GM18511 (cell line): ENCODE data around the gene CTXND2.
"Not testable (repeated sequence)": the region's sequence is repeated elsewhere in the genome, so short reads cannot be mapped to it uniquely, and the experiment has no call there.

Experiments used
- ATAC-seq: cut with Tn5 transposase; IDR thresholded peaks from one replicate; pipeline ENCODE4 v1.9.1; 2021; ENCODE audit warnings: mild to moderate bottlenecking, moderate library complexity; ENCODE audit not compliant: unreplicated experiment

The CTXND2 gene

DNA sequence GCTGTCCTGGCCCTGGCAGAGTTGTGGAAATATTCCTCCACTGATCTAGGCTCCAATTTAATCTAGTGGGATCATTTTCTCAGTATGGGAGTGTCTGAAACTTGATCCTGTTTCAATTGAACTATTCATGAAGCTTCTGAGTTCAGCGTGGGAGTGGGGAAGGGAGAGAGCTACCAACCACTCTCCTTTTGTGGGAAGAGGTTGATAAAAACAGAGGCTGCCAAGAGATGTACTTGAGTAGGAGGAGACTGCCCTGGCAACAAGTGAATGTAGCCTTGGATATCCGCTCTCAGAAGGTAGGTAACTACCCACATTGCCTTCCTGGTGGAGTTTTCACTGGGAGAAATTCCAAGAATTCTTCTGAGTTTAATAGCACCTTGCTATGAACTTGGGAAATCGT is at the start of gene CTXND2:
Gene CTXND2 (plus strand): TSS at position 119 of the 400 bp plus-strand sequence. CDS start 25,179 bp downstream, outside the sequence.
- no peak for ATAC-seq

- not testable (repeated sequence) for ATAC-seq
These were observed 46.1 kb upstream of the CTXND2 start for GRCh38 chr1:150840850-150841249.

DNA sequence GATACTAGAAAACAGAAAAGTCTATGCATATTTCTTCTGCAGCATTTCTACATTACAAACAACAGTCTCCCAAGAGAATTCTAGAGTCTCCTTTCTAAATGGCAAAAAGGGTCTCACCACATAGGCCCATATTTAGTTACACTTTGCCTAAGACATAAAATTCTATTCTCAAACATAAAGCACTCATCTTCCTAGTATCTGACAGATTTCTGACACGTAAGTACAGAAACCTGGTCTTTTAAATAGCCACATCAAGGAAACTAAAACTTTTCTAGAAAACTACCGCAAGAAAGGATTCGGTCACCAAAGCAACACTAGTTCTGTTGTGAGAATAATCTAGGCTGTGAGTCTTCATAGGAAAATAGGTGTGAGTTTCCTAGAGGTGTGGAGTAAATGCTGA is 45.3 kb upstream of the CTXND2 start:
- ATAC-seq, result no peak

DNA sequence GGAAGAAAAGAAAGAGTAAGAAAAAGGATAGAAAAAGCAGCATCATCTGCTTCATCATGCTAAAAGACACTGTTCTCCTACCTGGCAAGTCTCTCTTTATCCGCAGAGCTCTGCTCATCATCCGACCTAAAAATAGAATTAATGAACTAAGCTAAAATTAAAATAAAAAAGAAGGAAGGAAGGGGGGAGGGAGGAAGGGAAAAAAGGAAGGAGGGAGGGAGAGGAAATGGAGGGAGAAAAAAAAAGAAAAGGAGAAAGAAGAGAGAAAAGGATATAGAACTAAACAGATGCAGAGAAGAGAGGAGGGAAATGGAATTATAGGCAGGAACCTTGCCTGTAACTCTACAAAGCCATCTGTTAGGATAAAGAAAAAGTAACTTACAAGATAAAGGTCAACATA is 44.6 kb upstream of the CTXND2 start:
- ATAC-seq, result no peak

DNA sequence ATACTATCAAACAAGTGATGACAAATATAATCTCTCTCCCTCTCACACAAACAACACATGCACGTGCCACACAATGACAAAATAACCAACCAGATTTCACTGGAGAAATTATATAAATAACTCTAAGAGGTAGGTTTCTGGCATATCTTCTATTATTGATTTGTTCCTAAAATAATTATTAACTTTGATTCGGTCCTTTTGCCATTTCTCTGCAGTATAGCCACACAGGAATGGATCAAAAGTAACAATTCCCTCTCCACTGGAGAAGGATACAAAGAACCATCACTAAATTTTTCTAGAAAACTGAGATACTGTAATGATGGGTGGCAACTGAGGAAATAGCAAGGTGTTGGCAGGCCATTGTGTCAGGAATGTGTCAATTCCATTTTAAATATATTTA is 44.0 kb upstream of the CTXND2 start:
- no peak for ATAC-seq

DNA sequence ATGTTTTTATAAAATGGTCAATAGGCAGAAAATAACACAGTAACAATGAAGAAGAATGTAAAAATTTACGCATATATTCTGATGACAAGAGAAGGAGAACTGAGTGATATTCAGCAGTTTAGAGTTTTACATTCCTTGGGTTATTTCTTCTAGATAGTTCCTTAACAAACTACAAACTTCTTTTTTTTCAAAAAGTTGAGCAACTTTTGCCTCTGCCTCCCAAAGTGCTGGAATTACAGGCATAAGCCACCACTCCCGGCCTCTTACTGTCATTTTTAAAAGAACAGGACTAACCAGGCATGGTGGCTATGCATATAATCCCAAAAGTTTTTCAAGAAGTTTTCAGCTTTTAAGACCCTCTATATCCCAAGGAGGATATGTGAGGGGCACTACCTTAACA is 43.5 kb upstream of the CTXND2 start:
- no peak for ATAC-seq

- no peak for ATAC-seq
These were observed 40.3 kb upstream of the CTXND2 start for GRCh38 chr1:150846473-150847146.

- ATAC-seq, result not testable (repeated sequence)
These were observed 36.1 kb upstream of the CTXND2 start for GRCh38 chr1:150850801-150851362.

- not testable (repeated sequence) for ATAC-seq
These were observed 34.2 kb upstream of the CTXND2 start for GRCh38 chr1:150852734-150853133.

- ATAC-seq, result no peak
These were observed 23.2 kb upstream of the CTXND2 start for GRCh38 chr1:150863724-150864123.

- ATAC-seq, result not testable (repeated sequence)
These were observed 22.7 kb upstream of the CTXND2 start for GRCh38 chr1:150864200-150864599.

DNA sequence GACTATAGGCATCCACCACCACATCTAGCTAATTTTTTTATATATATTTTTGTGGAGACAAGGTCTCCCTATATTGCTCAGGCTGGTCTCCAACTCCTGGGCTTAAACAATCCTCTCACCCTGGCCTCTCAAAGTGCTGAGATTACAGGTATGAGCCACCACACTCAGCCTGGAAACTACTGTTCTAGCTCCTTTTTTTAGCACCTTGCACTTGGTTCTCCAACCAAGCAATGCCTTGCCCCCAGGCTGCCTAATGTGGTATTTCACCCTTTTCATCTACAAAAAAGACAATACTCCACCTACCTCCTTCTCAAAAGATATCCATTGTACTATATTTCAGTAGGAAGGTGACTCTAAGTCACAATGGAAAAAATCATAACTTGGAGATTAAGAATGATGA is 17.3 kb upstream of the CTXND2 start:
- ATAC-seq, result no peak

DNA sequence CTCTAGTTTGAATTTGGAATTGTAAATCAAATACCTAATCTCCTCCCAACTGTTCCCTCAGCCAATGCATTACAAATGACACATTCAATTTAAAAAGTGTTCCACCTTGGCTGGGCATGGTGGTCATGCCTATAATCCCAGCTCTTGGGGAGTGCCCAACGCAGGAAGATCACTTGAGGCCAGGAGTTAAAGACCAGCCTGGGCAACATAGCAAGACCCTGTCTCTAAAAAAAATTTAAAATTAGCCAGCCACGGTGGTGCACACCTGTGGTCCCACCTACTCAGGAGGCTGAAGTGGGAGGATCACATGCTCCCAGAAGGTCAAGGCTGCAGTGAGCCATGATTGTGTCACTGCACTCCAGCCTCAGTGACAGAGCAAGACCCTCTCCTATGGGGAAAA is 14.4 kb upstream of the CTXND2 start:
- no peak for ATAC-seq

DNA sequence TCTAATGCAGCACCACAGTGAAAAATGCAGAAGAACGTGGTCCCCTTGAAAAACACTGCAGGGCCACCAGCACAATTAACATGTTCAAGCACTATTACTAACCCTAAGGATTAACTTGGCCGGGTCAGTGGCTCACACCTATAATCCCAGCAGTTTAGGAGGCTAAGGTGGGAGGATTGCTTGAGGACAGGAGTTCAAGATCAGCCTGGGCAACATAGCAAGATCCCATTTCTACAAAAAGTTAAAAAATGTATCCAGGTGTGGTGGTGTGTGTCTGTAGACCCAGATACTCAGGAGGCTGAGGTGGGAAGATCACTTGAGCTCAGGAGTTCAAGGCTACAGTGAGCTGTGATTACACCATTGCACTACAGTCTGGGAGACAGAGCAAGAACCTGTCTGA is 13.4 kb upstream of the CTXND2 start:
- no peak for ATAC-seq

DNA sequence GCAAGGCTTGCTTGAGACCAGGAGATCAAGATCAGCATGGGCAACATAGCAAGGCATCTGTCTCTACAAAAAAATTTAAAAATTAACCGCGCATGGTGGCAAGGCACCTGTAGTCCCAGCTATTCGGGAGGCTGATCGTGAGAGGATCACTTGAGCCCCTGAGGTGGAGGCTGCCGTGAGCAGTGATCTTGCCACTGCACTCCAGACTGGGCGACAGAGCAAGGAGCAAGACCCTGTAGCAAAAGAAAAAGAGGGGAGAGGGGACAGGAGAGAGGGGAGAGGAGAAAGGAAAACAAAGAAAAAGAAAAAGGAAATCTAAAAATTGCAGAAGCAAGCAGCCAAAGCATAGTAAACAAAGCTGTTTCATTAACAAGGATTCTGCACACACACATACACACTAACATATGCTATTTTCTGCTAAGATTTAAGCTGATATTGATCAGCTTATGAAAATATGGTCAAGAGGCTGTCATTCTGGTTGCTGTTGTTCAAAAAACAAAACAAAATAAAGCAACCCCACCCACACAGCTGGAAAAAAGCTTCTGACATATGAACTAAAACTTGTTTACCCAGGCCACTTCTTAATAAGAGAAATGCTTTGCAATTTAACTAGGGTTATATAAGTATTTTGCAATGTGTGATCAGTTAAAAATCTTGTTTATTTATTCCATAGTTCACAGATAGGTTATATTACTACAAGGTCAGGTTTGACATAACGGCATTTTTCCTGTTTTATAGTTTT is 12.3 kb upstream of the CTXND2 start:
- no peak for ATAC-seq

- no peak for ATAC-seq
These were observed 11.5 kb upstream of the CTXND2 start for GRCh38 chr1:150875197-150876118.

DNA sequence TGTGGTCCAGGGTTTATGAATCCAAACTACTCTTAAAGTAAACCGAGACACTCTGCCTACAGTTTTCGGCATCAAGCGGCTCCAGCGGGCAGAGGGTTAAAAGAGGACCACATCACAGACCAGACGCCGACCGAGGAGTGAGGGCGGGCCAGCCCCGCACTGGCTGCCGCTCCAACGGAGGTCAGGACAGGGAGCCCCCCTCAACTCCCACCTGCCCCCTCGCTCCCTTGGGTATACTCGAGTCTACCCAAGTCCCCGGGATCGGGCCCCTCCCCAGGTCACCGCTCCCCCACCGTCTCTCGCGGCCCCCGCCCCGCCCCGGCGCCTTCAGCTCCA is 10.8 kb upstream of the CTXND2 start:
- peak; percentile 34 for ATAC-seq

DNA sequence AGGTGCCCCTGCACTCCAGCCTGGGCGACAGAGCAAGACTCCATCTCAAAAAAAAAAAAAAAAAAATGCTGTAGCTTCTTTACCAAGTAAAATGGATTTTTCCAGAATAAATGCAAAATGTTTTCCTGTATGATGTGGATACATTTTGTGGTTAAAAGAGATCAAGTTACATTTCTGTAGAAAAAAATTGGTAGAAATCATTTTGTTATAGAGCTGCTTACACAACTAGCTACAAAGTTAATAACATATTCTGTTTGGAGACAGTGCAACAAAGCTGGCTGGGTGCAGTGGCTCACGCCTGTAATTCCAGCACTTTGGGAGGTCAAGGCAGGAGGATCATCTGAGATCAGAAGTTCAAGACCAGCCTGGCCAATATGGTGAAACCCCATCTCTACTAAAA is 8.0 kb upstream of the CTXND2 start:
- not testable (repeated sequence) for ATAC-seq

- no peak for ATAC-seq
These were observed 5.4 kb upstream of the CTXND2 start for GRCh38 chr1:150881331-150882070.

DNA sequence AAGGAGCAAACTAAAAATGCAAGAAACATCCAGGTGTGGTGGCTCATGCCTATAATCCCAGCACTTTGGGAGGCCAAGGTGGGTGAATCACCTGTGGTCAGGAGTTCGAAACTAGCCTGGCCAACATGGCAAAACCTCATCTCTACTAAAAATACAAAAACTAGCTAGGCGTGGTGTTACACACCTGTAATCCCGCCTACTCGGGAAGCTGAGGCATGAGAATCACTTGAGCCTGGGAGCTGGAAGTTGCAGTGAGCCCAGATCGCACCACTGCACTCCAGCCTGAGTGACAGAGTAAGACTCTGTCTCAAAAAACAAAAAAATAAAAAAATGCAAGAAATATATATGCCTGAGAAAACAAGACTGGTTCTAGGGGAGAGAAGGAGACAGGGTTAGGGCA is 3.8 kb upstream of the CTXND2 start:
- not testable (repeated sequence) for ATAC-seq
